Stimulated activated CD4-positive, alpha-beta T cell treated with anti-CD3 and anti-CD28 coated beads, TNF-alpha, amount 100 ng/mL, for 48 hours (primary cell): ENCODE measurements around the gene CACHD1.
"Not testable (repeated sequence)": the region's sequence is repeated elsewhere in the genome, so short reads cannot be mapped to it uniquely, and the experiment has no call there.

Experiments used
- DNase-seq, 3 donors: peaks; one replicate each; pipeline ENCODE4 v3.0.0-alpha.2; 2020; ENCODE audit warnings: low read depth in 3 of 3

CACHD1 gene

DNA sequence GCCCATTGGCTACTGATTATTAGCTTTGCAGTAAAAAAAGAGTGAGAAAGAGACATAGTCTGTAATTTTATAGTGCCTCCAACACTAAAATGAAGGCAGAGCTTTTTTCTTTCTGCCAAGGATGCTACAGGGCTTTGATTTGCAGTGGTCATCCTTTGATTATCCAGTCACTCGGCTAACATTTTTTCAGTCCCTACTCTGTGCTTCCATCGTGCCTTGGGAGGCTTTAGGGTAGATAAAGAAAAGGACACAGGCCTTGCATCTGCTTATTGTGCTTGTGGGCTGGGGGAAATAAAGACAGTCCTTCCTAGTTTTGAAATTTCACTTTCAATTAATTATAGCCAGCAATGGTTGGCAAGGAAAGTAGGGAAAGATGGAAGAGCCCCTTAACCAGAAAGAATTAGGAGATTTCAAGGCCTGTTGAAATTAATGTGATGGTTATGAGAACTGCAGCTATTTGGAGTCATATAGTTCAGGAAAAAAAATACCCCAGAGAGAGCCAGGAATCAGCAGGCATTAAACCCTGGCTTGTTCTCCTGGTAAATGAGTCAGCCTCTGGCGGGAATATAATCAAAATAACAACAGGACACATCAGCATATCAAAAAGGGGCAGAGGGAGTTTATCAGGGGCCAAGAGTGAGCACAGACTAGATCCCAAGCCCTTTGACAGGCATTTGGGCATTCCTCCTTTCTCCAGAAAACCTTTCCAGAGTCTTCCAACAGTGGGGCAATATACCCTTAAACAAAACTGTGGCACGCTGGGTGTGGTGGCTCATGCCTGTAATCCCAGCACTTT is 27.4 kb downstream of the CACHD1 start:
- no peak for DNase-seq

DNA sequence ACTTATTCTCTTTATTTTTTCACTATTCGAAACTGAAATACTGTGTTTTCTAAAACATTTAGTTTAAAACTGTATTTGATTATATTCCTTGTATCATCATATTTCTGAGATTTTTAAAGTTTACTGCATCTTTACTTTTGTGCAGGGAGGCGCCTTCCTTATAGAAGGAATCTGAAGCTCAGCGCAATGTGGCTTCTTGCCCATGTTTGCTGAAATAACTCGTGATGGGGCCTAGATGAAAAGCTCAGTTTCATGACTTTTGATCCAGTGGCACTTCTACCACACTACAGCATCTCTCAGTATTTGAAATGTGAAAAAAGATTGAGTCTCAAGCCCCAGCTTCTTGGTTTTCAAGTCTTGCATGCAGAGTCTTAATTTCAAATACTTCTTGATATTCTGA is 28.4 kb downstream of the CACHD1 start:
- no peak for DNase-seq

DNA sequence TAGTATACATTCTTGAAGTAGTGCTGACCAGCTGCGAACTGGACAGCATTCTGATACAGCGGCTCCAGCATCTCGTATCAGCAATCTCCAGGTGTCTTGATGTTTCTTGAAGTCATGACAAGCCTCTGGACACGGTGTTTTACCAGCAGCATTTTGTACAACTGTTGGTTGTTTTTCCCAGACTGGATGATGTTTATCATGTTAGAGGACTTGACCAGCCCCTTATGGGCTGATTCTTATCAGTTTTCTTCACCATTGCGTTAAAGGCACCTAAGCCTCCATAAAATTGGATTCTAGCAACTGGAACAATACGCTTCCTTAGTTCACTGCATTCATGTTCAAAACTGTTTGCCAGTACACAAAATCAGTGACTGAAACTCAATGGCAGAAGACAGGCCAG is 29.1 kb downstream of the CACHD1 start:
- no peak for DNase-seq

DNA sequence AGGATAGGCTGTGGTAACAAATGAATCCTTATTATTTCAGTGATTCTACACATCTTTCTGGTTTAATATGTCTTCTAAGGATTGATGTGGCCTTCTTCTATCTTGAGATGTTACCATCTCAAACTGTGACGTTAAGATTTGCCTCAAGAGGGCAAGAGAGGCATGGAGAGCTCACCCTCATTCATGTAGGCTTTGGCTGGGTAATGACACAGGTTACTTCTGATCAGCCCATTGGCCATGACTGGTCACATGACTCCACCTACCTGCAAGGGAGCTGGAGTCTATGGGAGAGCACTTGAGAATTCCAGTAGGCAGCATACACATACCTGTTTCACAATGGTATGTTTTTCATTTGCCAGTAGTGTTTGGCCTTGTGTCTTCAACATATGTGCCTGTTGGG is 30.0 kb downstream of the CACHD1 start:
- DNase-seq, result no peak

DNA sequence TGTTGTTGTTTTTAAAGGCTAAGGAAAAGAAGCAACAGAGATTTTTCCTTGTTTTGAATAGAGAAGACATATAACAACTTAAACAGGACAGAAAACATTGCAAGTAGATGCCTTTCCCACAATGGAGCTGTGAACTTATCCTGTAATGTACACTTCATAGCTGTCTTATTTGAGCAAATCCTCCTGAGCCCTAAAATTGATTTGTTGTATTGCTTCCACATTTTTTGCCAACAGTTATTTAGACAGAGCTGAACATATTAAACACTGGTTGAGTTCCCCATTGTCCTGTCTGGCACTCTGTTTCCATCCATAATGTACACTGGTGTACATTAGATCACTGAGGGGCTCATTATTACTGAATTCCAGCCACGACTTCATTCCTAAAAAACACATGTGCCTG is 32.2 kb downstream of the CACHD1 start:
- no peak for DNase-seq

DNA sequence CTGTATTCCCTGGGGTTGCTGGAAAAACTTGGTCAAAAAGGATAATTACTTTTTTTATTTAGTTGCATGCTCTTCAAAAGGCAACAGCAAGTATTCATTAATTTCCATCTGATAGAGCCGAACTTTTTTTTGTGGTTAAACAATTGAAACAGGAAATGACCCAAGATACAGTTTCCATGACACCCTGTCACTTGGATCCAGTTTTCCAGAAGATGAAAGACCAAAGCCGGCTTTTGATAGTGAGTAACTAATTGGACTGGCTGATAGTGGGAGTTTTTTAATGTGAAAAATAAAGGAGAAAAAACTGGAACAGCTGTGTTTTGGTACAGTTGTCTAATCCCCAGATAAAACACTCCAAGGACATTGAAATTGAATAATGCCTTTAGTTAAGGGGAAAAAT is 33.0 kb downstream of the CACHD1 start:
- no peak for DNase-seq

DNA sequence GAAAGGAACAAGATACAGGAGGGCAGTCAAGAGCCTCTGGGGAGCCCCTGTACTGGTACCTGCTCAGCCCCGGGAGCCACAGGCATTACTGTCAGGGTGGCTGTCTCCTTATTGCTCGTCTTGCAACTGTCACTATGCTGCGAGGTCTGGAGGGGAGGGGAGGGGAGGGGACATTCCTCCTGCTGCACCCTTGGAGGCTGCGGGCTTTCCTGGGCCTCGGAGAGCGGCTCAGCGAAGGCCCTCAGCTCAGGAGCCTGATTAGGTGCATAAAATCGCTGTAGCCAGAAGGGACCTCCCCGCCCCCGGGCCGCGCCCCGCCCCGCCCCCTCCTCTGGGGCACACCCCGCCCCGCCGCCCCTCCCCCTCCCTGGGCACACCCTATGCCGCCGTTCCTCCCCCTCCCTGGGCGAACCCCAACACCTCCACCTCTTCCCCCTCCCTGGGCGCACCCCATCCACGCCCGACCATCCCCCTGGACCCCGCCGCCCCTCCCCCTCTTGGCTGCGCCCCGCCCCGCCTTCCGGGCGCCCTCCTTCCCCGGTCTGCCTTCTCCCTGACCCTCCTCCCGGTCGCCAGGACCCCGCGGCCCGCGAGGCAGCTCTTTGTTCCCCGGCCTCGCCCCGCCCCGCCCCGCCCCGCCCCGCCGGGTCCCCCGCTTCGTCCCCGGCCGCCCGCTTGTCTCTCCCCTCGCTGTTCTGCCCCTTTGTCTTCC is 35.5 kb downstream of the CACHD1 start:
- DNase-seq, result peak in 1 of 3 donors; percentile 53

DNA sequence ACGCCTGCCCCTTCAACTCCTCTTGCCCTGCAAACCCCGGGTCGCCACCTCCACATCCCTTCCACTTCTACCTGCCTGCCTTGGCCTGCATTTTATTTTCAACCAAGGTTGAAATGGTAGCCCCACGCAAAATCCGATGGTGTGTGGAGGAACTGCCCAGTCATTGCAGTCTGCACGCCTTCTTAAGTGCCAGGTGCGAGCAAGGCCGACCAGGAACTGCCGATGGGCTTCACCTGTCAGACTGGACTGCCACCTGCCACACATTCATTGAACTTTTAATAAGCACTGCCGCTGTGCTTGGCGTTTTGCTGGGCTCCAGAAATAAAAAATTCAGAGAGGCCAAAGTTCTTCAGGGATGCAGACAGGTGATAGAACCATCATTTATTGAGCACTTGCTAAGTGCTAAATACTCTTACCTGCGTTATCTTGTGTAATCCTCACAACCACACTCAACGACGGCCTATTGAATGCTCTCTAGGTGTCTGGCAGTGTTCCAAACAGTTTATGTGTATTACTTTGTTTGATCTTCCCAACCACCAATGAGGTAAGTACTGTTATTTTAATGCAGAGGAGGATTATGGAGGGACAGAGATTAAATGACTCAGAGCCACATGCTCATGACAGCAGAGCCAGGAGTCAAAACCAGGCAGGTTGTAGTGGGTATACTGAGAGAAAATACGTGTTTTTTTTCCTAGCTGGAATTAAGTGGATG is 36.2 kb downstream of the CACHD1 start:
- peak in 2 of 3 donors; percentile 2 to 8 for DNase-seq

DNA sequence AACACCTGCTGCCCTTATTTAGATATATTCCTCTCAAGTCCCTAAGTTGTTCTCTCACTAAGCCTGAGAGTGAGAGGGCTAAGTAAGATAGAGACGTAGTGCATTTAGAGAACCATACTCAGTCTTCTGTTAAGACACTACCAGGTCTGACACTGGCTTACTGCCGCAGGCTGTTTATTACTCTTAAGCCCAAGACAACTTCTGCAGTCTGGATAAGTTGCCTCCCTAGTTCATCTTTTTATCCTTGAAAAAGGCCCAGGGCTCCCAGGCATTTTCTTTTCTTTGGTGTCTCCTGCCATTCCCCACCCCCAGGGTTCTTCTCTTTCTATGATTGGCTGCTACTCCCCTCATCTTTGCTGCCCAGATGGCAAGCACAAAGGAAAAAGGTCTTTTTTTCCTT is 38.7 kb downstream of the CACHD1 start:
- no peak for DNase-seq

DNA sequence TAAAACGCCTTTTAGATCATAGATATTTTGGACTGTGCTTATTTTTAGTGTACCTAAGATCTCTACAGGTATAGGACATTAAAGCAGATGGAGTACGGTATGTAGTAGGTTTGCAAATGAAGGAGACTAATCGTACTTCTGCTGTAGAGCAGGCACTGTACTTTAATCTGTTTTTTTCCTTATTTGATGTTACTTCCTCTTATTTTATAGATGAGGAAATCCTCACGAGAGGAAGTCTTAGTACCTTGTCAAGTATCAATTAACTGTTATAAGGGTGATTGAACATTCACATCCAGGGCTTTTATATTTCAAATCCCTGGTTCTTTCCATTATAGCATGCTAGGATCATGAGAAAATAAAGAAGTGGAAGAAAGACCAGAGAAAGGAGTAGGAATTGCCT is 41.1 kb downstream of the CACHD1 start:
- DNase-seq, result no peak

DNA sequence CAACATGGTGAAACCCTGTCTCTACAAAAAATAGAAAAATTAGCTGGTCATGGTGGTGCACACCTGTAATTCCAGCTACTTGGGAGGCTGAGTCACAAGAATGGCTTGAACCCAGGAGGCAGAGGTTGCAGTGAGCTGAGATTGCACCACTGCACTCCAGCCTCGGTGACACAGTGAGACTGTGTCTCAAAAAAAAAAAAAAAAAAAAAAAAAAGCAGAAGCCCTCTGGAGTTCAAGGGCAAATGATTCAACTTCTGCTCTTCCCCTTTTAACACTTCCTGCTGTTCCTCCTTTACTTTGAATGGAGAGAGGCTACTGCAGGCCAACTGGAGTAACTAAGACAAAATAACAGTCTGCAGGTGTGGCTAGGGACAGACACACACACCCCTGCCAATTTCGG is 42.3 kb downstream of the CACHD1 start:
- not testable (repeated sequence) for DNase-seq

DNA sequence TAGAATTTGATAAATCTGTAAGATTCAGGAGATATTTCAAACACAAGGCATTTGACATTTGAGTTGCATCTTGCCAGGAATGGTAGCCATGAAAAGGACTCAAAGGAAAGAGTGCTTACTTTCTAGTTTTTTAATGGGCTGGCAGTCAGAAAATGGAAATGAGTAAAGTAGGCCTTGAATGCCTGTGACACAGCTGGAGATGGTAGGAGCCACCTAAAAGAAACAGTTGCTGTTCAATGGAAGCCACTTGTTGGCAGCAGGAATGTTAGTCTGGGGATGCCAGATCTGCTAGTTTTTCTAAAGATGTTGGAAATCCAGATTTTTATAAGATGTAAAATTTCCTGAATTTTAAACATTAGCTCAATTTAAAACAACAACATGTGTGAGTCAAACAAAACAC is 43.6 kb downstream of the CACHD1 start:
- no peak for DNase-seq

DNA sequence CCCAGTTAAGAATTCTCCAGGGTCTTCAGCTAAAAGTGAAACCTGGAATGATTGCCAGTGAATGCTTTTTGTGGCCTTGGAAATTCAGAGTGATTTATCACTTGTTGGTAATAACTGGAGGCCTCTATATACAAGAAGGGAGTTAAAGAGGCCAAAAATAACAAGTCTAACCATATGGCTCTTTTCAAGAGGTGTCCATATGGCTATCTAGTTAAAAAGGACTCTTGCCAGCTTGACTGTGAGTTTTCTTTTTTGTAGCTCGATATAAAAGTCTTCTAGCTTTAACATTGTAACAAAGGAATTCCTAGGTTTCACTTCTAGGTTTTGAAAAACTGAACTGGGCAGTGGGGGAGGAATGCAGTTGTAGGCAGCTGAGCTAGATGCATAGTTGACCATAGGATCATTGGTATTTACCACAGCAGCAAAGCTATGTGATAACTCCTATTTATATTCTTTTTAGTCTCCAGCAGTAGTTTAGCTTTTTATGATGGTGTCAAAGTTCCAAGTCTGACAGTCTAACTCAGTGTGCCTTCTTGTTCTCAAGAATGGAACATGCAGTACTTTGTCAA is 44.4 kb downstream of the CACHD1 start:
- DNase-seq, result no peak

DNA sequence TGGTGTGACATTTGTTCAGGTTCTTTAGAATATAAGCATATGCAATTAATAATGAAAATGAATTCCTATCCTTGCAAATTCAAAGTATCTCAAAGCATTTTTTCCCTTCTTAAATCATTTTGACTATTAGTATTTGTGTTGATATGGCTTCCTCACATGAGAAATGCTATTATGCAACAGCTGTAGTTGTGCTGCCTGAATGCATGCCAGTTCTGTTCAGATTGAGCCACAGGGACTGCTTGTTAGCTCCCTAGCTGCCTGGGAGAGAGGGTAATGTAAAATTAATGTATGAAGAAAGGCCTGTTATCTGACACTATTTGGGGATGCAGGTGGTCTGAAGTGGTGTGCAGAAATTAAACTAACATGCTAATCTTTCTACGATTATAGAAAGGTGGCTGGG is 45.5 kb downstream of the CACHD1 start:
- DNase-seq, result no peak

DNA sequence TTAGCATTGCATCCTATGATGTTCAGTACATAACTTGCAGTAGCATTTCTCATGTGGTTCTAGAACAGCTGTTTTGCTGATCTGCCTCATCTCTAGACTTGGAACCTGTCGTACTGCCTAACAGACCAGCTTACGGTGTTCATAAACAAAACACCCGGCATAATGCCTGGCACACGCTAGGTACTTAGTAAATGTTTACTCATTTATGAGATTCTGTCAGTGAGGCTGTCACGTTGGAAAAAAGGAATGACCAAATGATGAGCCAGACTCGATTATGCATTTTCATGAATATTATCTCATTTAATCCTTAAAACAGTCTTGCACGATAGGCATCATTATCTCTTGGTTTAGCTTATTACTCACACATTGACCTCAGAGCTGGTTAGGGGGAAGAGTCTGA is 46.4 kb downstream of the CACHD1 start:
- DNase-seq, result no peak

DNA sequence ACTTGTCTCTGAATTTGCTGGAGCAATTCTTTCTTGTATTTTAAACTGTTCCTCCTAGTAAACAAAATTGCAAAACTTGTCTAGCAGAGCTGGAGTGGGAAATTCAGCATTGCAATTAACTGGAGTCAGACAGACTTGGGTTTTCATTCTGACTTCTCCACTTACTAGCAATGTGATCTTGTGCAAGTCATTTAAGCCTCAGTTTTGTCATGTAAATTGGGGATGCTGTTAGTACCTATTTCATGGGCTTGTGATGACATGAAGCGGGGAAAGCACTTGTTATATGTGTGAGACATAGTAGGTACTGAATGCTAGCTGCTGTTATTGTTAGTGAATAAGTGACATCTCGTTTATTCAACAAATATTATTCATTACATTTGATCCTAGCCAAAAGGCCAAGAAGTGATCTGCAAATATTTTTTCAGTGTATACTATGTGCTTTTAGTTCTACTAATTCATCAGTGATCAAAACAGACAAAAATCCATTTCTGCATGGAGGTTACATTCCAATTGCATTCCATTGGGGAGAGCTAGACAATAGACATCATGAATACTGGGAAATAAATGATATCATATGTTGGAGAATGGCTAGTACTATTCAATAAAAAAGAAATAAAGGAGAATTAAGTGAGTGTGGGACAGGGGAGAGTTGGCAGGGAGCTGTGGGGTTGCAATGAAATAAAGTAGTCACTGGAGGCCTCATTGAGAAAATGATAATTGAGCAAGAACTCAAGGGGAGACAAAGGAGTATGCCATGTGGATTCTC is 47.1 kb downstream of the CACHD1 start:
- no peak for DNase-seq

DNA sequence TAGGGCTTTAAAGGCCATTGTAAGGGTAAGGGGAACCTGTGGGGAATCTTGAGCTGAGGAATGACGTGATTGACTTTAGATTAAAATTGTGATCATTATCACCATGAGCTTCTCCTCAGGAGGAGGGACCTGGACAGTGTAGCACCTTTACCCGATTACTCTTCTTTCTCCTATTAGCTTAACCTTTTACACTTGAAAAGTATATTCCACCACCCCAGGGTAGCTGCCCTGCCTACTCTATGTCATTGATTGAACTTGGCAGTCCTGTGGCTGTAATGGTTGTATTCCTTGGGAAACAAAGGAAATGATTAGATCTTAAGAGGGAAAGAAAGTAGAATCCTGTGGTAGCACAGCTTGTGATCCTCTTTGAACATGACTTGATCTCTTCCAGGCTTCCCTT is 47.7 kb downstream of the CACHD1 start:
- DNase-seq, result no peak

DNA sequence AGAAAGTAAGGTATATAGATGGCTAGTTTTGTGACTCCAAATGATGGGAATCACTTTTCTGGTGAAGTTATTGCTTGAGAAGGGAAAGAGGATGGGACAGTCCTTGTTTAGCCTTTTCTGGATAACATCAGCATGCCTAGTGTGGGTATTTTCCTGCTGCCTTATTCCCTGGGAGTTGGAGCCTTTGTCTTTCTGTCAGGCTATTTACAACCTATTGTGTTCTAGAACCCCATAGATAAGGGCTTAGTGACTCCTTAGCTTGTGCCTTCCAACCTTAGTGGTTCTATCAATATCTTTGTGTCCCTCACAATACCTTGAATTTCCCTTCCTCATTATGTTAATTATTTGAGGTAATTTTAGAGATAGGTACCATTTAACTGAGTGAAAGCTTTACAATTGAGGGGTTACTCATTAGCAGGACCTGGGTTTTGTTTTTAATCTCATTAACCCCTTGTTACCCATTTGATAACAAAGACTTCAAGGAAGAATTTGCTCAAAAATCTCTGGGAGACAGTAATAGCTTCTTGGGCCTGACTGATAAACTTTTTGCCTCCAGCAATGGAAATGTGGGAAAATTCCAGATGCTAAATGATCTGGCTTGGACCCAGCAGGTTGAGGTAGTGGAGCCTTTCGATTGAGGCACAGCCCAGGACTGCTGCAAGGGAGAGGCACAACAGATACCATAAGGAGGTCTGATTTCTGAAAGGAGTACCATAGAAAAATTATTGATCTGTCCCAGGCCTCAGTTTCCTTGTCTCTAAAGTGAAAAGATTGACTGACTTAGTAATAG is 49.0 kb downstream of the CACHD1 start:
- no peak for DNase-seq

DNA sequence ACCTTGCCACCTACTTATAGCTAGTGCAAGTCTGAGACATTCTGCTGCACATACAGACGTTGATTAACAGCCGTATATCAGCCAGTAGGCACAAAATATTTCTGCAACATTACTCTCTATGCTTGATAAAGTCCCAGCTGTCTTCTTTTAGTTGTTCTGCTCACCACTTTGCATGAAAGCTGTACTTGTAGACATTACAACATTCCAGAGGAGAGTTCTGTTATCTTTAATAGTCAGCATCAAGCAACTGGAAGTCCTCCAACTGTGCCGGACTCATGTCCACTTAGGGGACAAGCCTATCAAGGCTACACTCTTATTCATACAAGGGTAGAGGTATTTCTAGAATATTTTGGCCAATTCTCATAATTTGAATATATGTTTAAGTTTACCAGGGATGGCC is 50.0 kb downstream of the CACHD1 start:
- no peak for DNase-seq

DNA sequence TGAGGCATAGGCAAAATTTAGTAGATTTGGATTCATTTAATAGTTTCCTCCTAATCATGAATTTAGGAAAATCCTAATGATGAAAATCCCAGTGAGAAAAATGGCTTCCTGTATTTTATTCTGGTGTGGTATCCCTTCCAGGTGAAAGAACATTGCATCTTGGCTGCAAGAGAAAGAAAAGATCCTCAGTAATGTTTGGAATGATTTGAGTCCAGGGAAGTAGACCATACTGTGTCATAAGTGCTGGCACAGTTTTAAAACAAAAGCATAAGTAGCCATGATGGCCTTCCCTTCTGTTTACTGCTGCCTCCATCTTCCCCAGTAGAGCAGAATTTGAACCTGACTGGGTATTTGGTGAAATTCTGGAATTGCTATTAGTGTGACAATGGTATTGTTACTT is 52.8 kb downstream of the CACHD1 start:
- no peak for DNase-seq
